Muscle layer of colon (tissue), 2 donors: ENCODE results near the gene PASK.

Source experiments
- H3K27ac ChIP-seq: one replicate; pipeline ENCODE4 v1.7.0; 2013; ENCODE audit warnings: low read depth, mild to moderate bottlenecking, low read length, moderate library complexity
- H3K27me3 ChIP-seq, 2 donors: one replicate each; pipeline ENCODE4 v1.7.0; 2013; ENCODE audit warnings: low read length in 2 of 2, mild to moderate bottlenecking in 2 of 2; ENCODE audit not compliant: insufficient read depth in 2 of 2, control insufficient read depth in 1 of 2
- H3K36me3 ChIP-seq: one replicate; pipeline ENCODE4 v1.7.0; 2013; ENCODE audit warnings: mild to moderate bottlenecking, low read length; ENCODE audit not compliant: insufficient read depth
- H3K4me1 ChIP-seq: one replicate; pipeline ENCODE4 v1.7.0; 2013; ENCODE audit warnings: mild to moderate bottlenecking, low read length; ENCODE audit not compliant: insufficient read depth
- H3K4me3 ChIP-seq, 2 donors: one replicate each; pipeline ENCODE4 v1.7.0; 2013; ENCODE audit warnings: low read length in 2 of 2, low read depth in 1 of 2, mild to moderate bottlenecking in 1 of 2, moderate library complexity in 1 of 2
- H3K9ac ChIP-seq: one replicate; pipeline ENCODE4 v1.7.0; 2013; ENCODE audit warnings: low read length
- H3K9me3 ChIP-seq: one replicate; pipeline ENCODE4 v1.7.0; 2013; ENCODE audit warnings: mild to moderate bottlenecking, low read length
- donor health status: abdominal sarcoma.
- donor health status: Adenocarcinoma of cecum.

Gene PASK

DNA sequence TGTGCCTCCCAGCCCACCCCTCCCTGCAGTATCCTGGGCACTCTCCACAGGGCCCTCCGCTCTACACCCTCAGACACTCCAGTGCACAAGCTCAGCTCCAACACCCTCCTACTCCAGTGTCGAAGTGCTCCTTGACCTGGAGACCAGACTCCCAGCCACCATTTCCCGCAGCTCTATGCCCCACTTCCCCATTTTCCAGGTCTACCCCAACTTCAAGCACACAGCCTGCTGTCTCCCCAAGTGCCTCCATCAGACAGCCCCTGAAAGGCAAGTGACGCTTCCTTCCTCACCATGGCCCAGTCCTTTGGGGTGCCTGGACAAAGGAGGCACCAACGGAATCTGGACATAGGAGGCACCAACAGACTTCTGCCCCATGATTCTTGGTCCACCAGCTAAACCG is 7.2 kb downstream of the PASK start:
- H3K27me3 ChIP-seq, result no peaks in the 10 kb centered on the region
- H3K4me3 ChIP-seq, result no peak overlapping the region
- H3K36me3 ChIP-seq, result no peaks in the 10 kb centered on the region
- H3K9me3 ChIP-seq, result no peaks in the 10 kb centered on the region
- H3K9ac ChIP-seq, result no peak overlapping the region
- no peaks in the 10 kb centered on the region for H3K4me1 ChIP-seq
- no peak overlapping the region for H3K27ac ChIP-seq

DNA sequence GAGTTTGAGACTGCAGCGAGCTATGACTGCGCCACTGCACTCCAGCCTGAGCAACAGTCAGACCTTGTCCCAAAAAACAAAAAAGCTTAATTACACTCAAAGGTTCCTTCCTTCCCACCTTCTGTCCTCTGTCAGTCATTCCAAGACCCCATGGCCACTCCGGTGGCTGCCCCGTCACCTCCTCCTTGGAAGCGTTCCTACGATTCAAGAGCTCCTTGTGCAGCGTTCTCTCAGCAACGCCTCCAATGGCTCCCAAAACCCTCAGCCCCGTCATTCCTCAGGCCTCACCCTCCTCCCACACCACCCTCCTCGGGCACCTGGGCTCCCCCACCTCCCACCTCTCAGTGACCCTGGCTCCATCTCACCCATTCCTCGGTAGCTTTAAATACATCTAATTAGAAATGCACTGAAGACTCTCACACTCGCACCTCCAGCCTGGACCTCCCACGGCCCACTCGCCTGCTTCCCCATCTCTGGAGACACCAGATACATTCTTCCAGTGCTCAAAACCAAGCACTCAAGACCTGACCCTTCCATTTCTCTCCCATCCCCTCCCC is 8.0 kb downstream of the PASK start:
- Histone ChIP-seq H3K4me3 (no peak overlapping the region), H3K9ac (no peak overlapping the region), H3K27me3 (no peaks in the 10 kb centered on the region), H3K4me1 (no peaks in the 10 kb centered on the region), H3K27ac (no peak overlapping the region), H3K36me3 (no peaks in the 10 kb centered on the region), H3K9me3 (no peaks in the 10 kb centered on the region)

DNA sequence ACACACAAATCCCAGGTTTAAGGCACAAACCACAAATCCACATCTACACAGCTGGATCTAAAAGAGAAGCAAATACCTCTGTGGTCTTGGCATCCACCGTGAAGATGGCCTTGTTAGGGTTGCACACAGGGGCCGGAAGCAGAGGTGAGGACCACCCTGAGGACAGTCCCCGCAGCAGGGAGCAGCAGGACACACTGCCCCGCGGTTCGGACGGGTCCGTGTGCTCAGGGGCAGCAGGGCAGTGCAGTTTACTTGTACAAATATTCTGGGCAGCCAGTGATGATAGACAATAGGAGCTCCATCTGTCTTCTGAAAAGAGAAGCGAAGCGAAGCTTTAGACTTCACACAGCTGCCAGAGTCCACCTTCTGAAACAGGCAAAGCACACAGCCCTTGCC is 8.8 kb downstream of the PASK start:
- Histone ChIP-seq H3K27ac (no peak overlapping the region), H3K4me3 (no peak overlapping the region), H3K9ac (no peak overlapping the region), H3K4me1 (no peaks in the 10 kb centered on the region), H3K36me3 (no peaks in the 10 kb centered on the region), H3K9me3 (no peaks in the 10 kb centered on the region), H3K27me3 (no peaks in the 10 kb centered on the region)

- no peaks in the 10 kb centered on the region for H3K36me3 ChIP-seq
- no peak overlapping the region for H3K4me3 ChIP-seq
- no peak overlapping the region for H3K27ac ChIP-seq
- H3K9ac ChIP-seq, result no peak overlapping the region
- H3K4me1 ChIP-seq, result no peaks in the 10 kb centered on the region
- no peaks in the 10 kb centered on the region for H3K9me3 ChIP-seq
- no peaks in the 10 kb centered on the region for H3K27me3 ChIP-seq
Observed at GRCh38 chr2:241139531-241140444, 9.5 kb downstream of the PASK start.

- Histone ChIP-seq H3K9me3 (no peaks in the 10 kb centered on the region), H3K27me3 (no peaks in the 10 kb centered on the region), H3K36me3 (no peaks in the 10 kb centered on the region), H3K4me3 (no peak overlapping the region), H3K27ac (no peak overlapping the region), H3K9ac (no peak overlapping the region), H3K4me1 (no peaks in the 10 kb centered on the region)
Observed at GRCh38 chr2:241138471-241138870, 10.8 kb downstream of the PASK start.

DNA sequence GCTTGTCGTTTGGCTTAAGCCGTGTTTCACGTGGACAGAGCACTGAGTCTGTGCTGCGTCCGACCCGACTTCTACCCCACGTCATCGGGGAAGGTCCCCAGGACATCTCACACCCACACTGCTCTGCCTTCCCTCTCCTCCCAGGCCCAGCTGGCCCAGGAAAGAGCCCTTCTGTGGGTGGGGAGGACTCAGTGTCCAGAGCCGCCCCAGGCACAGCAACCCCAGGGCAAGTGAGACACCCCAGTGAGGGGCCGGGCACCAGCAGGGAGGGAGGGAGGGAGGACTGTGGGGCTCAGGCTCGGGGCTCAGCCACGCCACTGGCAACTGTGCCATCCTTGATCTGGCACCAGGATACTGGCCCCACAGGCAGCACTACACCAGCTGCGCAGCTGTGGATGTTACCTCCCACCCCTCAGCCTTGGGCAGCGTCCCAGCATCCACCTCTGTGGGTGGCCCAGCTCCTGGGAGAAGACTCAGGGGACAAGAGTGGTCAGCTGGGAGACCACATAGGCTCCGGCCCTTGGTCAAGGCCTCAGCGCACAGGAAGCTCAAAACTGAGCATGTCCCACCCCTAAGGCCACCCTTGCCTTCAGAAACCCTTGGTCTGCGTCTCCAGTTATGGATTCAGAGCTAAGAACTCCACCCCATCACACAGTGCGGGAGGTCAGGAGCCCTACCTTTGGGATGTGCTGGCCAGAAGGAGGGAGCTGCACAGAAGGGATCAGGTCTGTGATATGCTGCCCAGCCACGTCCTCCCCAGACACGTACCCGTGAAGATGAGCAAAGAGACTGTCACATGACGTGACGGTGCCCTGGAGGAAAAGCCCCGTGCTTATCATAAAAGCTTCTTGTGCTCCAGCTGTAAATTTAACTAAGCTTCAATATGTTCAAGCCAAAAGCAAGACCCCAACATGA is 11.7 kb downstream of the PASK start:
- Histone ChIP-seq H3K9ac (no peak overlapping the region), H3K27ac (no peak overlapping the region), H3K9me3 (no peaks in the 10 kb centered on the region), H3K4me3 (no peak overlapping the region), H3K36me3 (no peaks in the 10 kb centered on the region), H3K27me3 (no peaks in the 10 kb centered on the region), H3K4me1 (no peaks in the 10 kb centered on the region)

DNA sequence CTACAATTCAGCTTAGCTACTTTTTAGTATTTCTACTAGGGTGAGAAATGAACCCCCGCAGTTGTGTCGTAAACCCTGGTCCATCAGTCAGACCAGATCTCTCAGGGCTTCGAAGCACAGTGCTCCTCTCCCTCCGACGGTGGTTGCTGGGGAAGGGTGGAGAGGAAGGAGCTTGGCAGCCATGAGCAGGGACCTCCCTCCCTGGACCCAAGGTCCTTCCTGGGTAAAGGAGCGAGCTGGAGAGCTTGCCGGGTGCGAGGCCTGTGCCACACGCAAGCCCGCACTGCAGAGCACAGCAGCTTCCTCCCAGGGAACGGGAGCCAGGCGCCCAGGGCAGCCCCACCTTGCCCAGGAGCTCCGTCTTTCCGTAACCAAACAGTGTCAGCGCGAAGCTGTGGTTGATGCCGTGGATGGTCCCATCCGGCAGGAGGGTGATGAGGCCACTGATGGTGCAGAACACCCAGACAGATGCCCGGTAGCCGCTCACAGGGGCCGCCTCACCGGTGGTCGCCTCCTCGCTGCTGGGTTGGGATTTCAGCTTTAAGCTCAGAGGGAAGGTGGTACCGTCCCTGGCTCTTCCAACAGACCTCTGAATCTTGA is 12.5 kb downstream of the PASK start:
- H3K9me3 ChIP-seq, result no peaks in the 10 kb centered on the region
- H3K27ac ChIP-seq, result no peak overlapping the region
- H3K4me3 ChIP-seq, result no peak overlapping the region
- no peaks in the 10 kb centered on the region for H3K36me3 ChIP-seq
- H3K9ac ChIP-seq, result no peak overlapping the region
- H3K4me1 ChIP-seq, result no peaks in the 10 kb centered on the region
- H3K27me3 ChIP-seq, result no peaks in the 10 kb centered on the region

- Histone ChIP-seq H3K36me3 (no peaks in the 10 kb centered on the region), H3K27ac (no peak overlapping the region)
Observed at GRCh38 chr2:241136191-241136590, 13.1 kb downstream of the PASK start.

GRCh38 chr2:241135737-241136136 is 13.5 kb downstream of the PASK start:
- Histone ChIP-seq H3K4me3 (no peak overlapping the region), H3K9me3 (no peaks in the 10 kb centered on the region), H3K9ac (no peak overlapping the region), H3K27ac (no peak overlapping the region), H3K27me3 (no peaks in the 10 kb centered on the region), H3K4me1 (no peaks in the 10 kb centered on the region), H3K36me3 (no peaks in the 10 kb centered on the region)

More at GRCh38 chr2:241136191-241136590, 13.1 kb downstream of the PASK start:
- no peak overlapping the region for H3K4me3 ChIP-seq
- H3K9me3 ChIP-seq, result no peaks in the 10 kb centered on the region
- no peak overlapping the region for H3K9ac ChIP-seq
- H3K4me1 ChIP-seq, result no peaks in the 10 kb centered on the region
- H3K27me3 ChIP-seq, result no peaks in the 10 kb centered on the region

- no peak overlapping the region for H3K9ac ChIP-seq
- H3K4me3 ChIP-seq, result no peak overlapping the region
- H3K27me3 ChIP-seq, result no peaks in the 10 kb centered on the region
- no peak overlapping the region for H3K27ac ChIP-seq
- no peaks in the 10 kb centered on the region for H3K9me3 ChIP-seq
- H3K36me3 ChIP-seq, result no peaks in the 10 kb centered on the region
- H3K4me1 ChIP-seq, result no peaks in the 10 kb centered on the region
Observed at GRCh38 chr2:241134711-241135110, 14.6 kb downstream of the PASK start.

DNA sequence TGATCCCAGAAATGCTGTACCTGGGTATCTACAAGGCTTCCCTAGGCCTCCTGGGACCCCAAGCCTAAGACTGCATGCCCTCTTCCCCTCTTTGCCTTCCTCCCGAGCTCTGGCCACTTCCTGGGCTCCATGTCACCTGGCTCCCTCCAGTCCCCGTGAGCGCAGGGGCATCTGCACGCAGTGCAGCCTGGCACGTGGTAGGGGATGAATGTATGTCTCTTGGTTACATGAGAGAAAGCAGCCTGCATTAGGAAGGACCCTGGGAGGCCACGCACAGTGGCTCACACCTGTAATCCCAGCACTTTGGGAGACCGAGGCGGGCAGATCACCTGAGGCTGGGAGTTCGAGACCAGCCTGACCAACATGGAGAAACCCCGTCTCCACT is 15.8 kb downstream of the PASK start:
- H3K27me3 ChIP-seq, result no peaks in the 10 kb centered on the region
- H3K9ac ChIP-seq, result no peak overlapping the region
- H3K9me3 ChIP-seq, result no peaks in the 10 kb centered on the region
- no peak overlapping the region for H3K4me3 ChIP-seq
- no peak overlapping the region for H3K27ac ChIP-seq
- H3K36me3 ChIP-seq, result no peaks in the 10 kb centered on the region
- H3K4me1 ChIP-seq, result no peaks in the 10 kb centered on the region
